NCI-H345 (cell line): ENCODE data around the gene JUNB.

Experiments used
- DNase-seq: peaks from one replicate; lab custom pipeline; 2025; lab: John Stamatoyannopoulos, UW

JUNB gene

DNA sequence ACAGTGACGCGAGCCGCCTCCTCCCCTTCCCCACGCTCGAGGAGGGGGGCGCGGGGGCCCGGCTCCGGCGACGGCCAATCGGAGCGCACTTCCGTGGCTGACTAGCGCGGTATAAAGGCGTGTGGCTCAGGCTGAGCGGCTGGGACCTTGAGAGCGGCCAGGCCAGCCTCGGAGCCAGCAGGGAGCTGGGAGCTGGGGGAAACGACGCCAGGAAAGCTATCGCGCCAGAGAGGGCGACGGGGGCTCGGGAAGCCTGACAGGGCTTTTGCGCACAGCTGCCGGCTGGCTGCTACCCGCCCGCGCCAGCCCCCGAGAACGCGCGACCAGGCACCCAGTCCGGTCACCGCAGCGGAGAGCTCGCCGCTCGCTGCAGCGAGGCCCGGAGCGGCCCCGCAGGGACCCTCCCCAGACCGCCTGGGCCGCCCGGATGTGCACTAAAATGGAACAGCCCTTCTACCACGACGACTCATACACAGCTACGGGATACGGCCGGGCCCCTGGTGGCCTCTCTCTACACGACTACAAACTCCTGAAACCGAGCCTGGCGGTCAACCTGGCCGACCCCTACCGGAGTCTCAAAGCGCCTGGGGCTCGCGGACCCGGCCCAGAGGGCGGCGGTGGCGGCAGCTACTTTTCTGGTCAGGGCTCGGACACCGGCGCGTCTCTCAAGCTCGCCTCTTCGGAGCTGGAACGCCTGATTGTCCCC is at the start of gene JUNB:
TSS of gene JUNB (plus strand) at position 142 of the 706 bp plus-strand sequence. CDS start at position 428, 286 bp downstream.
- DNase-seq: peak; percentile 79

DNA sequence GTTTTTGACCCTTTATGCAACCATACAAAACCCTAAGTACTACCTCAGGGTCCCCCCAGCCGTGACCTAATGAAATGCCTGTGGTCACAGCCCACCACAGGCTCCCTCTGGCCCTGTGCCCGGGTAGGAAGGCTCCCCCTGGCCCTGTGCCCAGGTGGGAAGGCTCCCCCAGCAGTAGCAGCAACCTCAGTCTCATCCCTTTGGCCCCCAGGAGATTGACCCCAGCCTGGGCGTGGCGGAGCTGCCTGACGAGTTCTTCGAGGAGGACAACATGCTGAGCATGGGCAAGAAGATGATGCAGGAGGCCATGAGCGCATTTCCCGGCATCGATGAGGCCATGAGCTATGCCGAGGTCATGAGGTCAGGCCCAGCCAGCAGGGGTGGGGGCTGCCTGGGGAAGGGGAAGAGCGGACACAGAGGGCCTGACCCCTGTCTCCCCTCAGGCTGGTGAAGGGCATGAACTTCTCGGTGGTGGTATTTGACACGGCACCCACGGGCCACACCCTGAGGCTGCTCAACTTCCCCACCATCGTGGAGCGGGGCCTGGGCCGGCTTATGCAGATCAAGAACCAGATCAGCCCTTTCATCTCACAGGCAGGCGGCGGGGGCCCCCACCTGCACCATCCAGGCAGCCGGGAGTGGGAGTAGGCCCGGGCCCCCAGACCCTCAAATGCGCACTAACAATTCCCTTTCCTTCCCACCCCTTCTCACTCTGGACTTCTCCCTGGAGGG is 46.0 kb upstream of the JUNB start:
- DNase-seq: no peak

GRCh38 chr19:12748489-12748888 is 42.8 kb upstream of the JUNB start:
- no peak for DNase-seq

DNA sequence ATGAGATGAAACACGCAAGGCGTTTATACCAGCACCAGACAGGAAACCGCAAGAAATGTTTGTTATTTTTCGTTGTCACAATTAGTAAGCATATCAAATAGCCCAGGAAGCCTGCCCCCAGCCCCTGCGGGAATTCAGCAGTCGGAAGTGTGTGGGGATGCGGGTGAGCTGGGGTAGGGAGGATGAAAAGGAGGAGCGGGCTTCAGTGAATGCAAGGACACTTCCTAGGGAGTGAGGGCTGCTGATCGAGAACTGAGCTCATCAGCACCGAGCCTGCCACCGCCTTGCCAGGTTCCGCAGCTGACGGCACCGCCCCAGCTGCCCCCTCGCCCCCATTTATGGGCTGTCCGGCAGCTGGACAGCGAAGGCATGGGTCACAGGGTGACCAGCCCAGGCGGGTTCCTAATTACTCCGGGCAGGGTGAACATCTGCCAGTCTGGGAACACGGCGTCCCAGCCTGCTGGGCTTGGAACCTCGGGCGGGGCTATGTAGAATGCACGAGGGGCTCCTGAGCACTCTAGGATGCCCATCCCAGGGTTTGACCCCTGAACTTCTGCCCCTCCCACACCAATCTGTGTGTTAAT is 41.3 kb upstream of the JUNB start:
- DNase-seq: no peak

GRCh38 chr19:12750851-12751250 is 40.4 kb upstream of the JUNB start:
- DNase-seq: no peak

- no peak for DNase-seq
These were observed 39.7 kb upstream of the JUNB start, which contains the start of gene BEST2 for GRCh38 chr19:12751635-12752034. Gene BEST2, plus strand, starts transcription at chr19:12751791. Its CDS starts 802 bp downstream, at chr19:12752593.

- DNase-seq: no peak
These were observed 39.1 kb upstream of the JUNB start for GRCh38 chr19:12752056-12752781.

- DNase-seq: no peak
These were observed 36.7 kb upstream of the JUNB start for GRCh38 chr19:12754465-12755196.

DNA sequence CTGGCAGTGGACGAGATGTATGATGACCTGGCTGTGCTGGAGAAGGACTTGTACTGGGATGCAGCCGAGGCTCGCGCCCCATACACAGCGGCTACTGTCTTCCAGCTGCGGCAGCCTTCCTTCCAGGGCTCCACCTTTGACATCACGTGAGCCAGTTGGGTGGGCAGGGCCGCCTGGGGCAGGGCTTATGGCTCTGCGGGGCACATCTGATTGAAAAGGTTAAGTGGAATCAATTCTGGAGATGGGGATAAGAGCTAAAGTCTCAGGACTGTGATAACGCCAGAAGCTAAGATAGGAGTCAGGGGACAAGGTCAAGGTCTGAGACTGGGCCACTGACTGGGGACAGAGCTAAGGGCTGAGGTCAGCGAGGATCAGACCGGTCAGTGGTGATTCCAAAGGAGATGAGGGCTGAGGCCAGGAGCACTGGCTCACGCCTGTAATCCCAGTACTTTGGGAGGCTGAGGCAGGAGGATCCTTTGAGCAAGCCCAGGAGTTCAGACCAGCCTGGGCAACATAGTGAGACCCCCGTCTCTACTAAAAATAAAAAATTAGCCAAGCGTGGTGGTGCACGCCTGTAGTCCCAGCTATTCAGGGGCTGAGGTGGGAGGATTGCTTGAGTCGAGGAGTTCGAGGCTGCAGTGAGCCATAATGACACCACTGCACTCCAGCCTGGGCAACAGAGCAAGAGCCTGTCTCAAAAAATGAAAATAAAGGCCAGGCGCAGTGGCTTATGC is 35.0 kb upstream of the JUNB start:
- no peak for DNase-seq

DNA sequence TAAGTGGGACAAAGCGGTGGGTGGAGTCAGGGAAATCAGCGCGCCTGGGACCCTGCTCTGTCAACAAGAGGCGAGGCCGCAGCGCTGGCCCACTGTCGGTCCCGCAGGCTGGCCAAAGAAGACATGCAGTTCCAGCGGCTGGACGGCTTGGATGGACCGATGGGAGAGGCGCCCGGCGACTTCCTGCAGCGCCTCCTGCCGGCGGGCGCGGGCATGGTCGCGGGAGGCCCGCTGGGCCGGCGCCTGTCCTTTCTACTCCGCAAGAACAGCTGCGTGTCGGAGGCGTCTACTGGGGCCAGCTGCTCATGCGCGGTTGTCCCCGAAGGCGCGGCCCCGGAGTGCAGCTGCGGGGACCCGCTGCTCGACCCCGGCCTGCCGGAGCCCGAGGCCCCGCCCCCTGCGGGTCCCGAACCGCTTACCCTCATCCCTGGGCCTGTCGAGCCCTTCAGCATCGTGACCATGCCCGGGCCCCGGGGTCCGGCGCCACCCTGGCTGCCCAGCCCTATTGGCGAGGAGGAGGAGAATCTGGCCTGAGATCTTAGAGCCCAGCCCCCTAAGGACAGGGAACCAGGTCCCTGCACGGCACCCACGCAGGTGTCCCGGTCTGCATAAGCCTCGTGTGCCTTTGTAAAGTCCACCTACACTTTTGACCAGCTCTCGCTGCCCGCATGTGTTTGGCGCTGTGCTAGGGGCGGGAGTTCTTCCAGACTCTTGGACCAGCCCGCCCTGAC is 33.6 kb upstream of the JUNB start:
- DNase-seq: peak; percentile 32

GRCh38 chr19:12759686-12760085 is 31.6 kb upstream of the JUNB start:
- DNase-seq: no peak

- no peak for DNase-seq
These were observed 28.2 kb upstream of the JUNB start for GRCh38 chr19:12763100-12763499.

DNA sequence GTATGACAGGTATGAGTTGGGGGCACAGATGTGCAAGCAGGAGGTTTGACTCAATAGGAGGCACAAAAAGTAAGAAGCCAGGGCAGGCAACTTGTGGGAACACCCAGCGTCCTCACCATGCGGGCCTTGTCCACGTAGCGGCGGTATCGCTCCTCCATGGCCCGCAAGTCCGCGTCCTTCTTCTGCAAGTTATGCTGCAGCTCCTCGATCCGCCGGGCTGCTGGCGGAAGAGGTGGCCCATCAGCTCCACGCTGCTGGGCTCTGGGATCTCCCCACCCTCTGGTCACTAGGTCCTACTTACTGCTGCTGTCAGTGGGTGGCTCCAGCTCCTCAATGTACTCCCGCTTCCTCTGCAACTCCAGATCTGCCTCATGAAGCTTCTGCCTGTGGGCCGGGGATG is 26.6 kb upstream of the JUNB start:
- DNase-seq: no peak

- no peak for DNase-seq
These were observed 25.2 kb upstream of the JUNB start for GRCh38 chr19:12766051-12766521.

DNA sequence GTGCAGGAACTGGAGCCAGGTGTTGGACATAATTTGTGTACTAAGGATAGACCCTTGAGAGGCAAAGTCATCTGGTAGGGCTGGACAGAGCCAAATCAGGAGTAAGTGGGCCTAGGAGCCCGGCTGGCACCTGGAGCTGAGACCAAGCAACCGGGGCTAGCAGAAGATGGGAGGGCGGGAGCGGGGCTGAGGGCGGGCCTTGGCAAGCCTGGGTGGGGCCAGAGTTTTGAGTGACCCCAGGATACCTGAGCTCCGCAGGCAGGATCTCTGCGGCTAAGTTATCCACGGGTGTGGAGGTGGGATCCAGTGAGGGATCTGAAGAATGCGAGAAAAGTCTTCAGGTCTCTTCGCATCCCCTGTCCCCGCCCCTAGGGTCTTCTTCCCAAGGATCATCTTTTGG is 24.1 kb upstream of the JUNB start:
- DNase-seq: no peak

DNA sequence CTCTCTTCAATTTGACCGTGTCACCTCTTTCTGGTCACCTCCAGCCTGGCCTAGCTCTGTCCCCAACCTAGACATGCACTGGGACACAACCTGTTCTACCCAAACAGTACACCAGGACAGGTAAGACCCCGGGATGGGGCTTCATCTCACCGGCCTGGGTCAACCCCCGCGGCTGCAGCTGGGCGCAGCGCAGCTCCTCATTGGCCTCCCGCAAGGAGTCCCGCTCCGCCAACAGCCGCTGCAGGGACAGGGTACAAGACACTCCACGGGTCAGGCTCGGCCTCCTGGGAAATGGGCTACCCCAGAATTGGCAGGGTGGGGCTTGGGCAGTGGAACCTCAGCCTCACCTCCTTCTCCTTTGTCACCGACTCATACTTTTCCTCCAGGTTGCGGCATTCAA is 23.6 kb upstream of the JUNB start:
- no peak for DNase-seq

DNA sequence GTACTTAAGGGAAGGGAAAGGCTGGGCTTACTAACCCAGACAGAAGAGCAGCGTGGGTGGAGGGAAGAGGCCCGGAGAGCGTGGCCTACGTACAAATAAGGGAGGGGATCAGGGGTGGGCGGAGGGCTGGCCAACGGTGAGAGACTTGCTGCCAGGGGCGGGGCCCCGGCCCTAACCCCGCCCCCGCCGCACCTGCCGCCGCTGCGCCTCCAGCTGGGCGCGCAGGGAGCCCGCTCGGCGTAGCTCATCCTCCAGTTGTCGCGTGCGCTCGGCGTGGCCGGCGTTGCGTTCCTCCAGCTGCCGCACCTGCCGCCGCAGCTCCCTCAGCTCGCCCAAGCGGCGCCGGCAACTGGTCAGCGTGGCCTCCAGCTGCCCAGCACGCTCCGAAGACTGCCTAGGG is 21.6 kb upstream of the JUNB start:
- no peak for DNase-seq

- DNase-seq: no peak
These were observed 20.4 kb upstream of the JUNB start for GRCh38 chr19:12770922-12771321.

DNA sequence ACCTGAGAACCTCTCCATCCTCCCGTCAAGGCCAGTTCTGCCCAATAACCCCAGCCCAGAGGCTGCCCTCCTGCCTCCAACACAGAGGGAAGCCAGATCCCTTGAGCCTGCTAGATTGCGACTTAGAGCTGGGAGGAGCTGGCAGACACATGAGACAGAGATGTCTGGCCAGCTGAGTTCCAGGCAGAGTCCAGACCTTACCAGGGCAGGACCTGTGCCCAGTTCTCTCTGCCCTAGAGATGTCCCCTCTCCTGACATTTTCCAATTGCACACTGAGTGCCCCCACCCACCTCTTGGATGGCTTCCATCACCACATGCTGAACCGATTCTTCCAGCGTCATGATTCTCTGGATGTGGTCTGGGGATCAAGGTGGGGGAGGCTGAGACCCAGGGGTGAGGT is 19.0 kb upstream of the JUNB start:
- DNase-seq: no peak

DNA sequence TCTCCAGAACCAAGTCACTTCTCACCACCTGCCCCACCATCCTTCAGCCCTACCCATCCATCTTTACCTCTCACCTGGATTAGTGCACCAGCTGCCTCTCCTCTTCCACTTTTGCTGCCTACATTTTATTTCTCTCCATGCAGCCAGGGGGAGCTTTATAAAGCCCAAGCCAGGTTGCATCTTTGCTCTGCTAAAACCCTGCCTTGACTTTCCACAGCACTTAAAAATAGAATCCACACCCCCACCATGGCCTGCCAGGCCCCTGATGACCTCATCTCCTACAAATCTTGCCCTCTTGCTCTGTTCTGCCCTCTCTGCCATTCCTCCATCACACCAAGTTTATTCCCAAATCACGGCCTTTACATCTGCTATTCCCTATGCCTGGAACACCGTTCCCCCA is 17.7 kb upstream of the JUNB start:
- DNase-seq: no peak
